Muscle of back (tissue), 11 donors: ENCODE results near the gene NIPAL3. TPM values are rescaled to one million over a fixed set of nuclear protein-coding genes. Genes with fewer than 3 reads are reported as not detected.
"Not testable (repeated sequence)": the region's sequence is repeated elsewhere in the genome, so short reads cannot be mapped to it uniquely, and the experiment has no call there.

Source experiments
- DNase-seq, 3 donors: peaks; one replicate each; pipeline versions ENCODE4 v3.0.0 to v3.0.0-alpha.2; 2013
- polyA plus RNA-seq, 10 donors: library from polyadenylated mRNA; unstranded; fragments of 120-200 nt; gene quantifications; one replicate each; pipeline ENCODE4 v1.2.1, GENCODE V29; 2013; ENCODE audit not compliant: insufficient read length in 10 of 10

NIPAL3 gene
- polyA plus RNA-seq, 10 donors = 3.4 to 6.1 (median 4.4) TPM

- DNase-seq = no peak
Observed at GRCh38 chr1:24457866-24458265, 42.3 kb downstream of the NIPAL3 start.

- no peak for DNase-seq
Observed at GRCh38 chr1:24459551-24460266, 44.1 kb downstream of the NIPAL3 start.

- DNase-seq = not testable (repeated sequence)
Observed at GRCh38 chr1:24462128-24462527, 46.5 kb downstream of the NIPAL3 start.

- DNase-seq = peak in 1 of 3 donors; percentile 12
Observed at GRCh38 chr1:24463776-24464735, 48.5 kb downstream of the NIPAL3 start.

GRCh38 chr1:24465099-24465498 lies 49.5 kb downstream of the NIPAL3 start:
- DNase-seq = no peak

- no peak for DNase-seq
Observed at GRCh38 chr1:24465638-24466037, 50.0 kb downstream of the NIPAL3 start.

- DNase-seq = peak in 1 of 3 donors; percentile 16
Observed at GRCh38 chr1:24468685-24469316, 53.2 kb downstream of the NIPAL3 start.

GRCh38 chr1:24470592-24470991 lies 55.0 kb downstream of the NIPAL3 start:
- no peak for DNase-seq

- no peak for DNase-seq
Observed at GRCh38 chr1:24472527-24473251, 57.1 kb downstream of the NIPAL3 start.

- no peak for DNase-seq
Observed at GRCh38 chr1:24474193-24474592, 58.6 kb downstream of the NIPAL3 start.

GRCh38 chr1:24475700-24476099 lies 60.1 kb downstream of the NIPAL3 start:
- no peak for DNase-seq

- no peak for DNase-seq
Observed at GRCh38 chr1:24476571-24476970, 61.0 kb downstream of the NIPAL3 start.

- no peak for DNase-seq
Observed at GRCh38 chr1:24477309-24477708, 61.7 kb downstream of the NIPAL3 start.

GRCh38 chr1:24481101-24481500 lies 65.5 kb downstream of the NIPAL3 start:
- DNase-seq = peak in 2 of 3 donors; percentile 16 to 19

GRCh38 chr1:24481843-24482610 lies 66.4 kb downstream of the NIPAL3 start:
- DNase-seq = no peak

- DNase-seq = no peak
Observed at GRCh38 chr1:24483441-24483840, 67.8 kb downstream of the NIPAL3 start.

- no peak for DNase-seq
Observed at GRCh38 chr1:24484199-24484598, 68.6 kb downstream of the NIPAL3 start.

GRCh38 chr1:24486331-24487065 lies 70.9 kb downstream of the NIPAL3 start:
- DNase-seq = no peak

GRCh38 chr1:24487455-24487854 lies 71.9 kb downstream of the NIPAL3 start:
- no peak for DNase-seq

GRCh38 chr1:24488159-24488558 lies 72.6 kb downstream of the NIPAL3 start:
- DNase-seq = not testable (repeated sequence)
